Measurements from ENCODE around the gene PPP1R36. TPM values are rescaled to one million over a fixed set of nuclear protein-coding genes. Genes with fewer than 3 reads are reported as not detected.

Gene PPP1R36
- polyA plus RNA-seq, 2 of the 4 experiments (the other 2 are of a cell fraction) = 0.47 to 0.48 TPM

- TF ChIP-seq PHF8 (IDR thresholded peaks at IDR 0.05; ENCODE audit: borderline replicate concordance, low read depth) = no peak
- TF ChIP-seq E2F6 (IDR thresholded peaks at IDR 0.05; ENCODE audit: borderline replicate concordance, low read depth) = no peak
- TF ChIP-seq BCL3 (IDR thresholded peaks at IDR 0.05) = no peak
- no peak for TF ChIP-seq POLR2A (IDR thresholded peaks at IDR 0.05; ENCODE audit: low read length)
- TF ChIP-seq EHMT2 (IDR thresholded peaks at IDR 0.05; ENCODE audit: low read depth) = no peak
- TF ChIP-seq CHD2 (IDR thresholded peaks at IDR 0.05; ENCODE audit: low read length, partially characterized antibody) = no peak
- TF ChIP-seq HMGXB4 (CRISPR knock-in tag; IDR thresholded peaks at IDR 0.05; ENCODE audit: borderline replicate concordance) = no peak
- TF ChIP-seq GATA3 (IDR thresholded peaks at IDR 0.05; ENCODE audit: borderline replicate concordance) = no peak
- no peak for TF ChIP-seq NR3C1 (IDR thresholded peaks at IDR 0.05)
- no peak for TF ChIP-seq ZSCAN20 (CRISPR knock-in tag; IDR thresholded peaks at IDR 0.05)
- TF ChIP-seq MAX (IDR thresholded peaks at IDR 0.05) = no peak
- no peak for TF ChIP-seq RNF2 (IDR thresholded peaks at IDR 0.05; ENCODE audit: borderline replicate concordance, low read depth)
- no peak for TF ChIP-seq EP300 (IDR thresholded peaks at IDR 0.05)
- no peak for TF ChIP-seq SREBF2 (IDR thresholded peaks at IDR 0.05)
- ChIA-PET CTCF (interaction anchor here (0.6 to 1.4 kb wide), 5 partner anchors 12 to 373 kb away, joined by 3 to 5 read pairs (median 3); partner anchors contain the start of gene HSPA2), POLR2A (interaction anchor here (0.8 to 1.4 kb wide), 2 partner anchors 13 to 22 kb away, joined by 4 to 6 read pairs; partner anchors contain the start of genes HSPA2 and ZBTB1)
- H3K4me1 ChIP-seq = peaks cover 39% of the 10 kb centered on the region
- 88% methylated on average over 4 of the region's 4 CpGs for whole genome bisulfite sequencing (ENCODE audit: missing lambda C conversion rate)
- no peak overlapping the region for H3K27ac ChIP-seq
- H3K4me2 ChIP-seq = no peak overlapping the region
- FAIRE-seq (no peak), ATAC-seq (no peak), DNase-seq (ENCODE audit: low read depth in 1 of 2, low spot score in 1 of 2) (no peak)
- no peak overlapping the region for H3K4me3 ChIP-seq
- H3K9me3 ChIP-seq = no peaks in the 10 kb centered on the region
Observed at GRCh38 chr14:64518229-64518628, 31.5 kb upstream of the PPP1R36 start.

GRCh38 chr14:64520699-64521098 is 29.1 kb upstream of the PPP1R36 start:
- Histone ChIP-seq H3K4me3 (no peak overlapping the region), H3K4me2 (peak overlapping the region; percentile 40; the same call in 2 of the 3 replicates), H3K4me1 (peaks cover 38% of the 10 kb centered on the region), H3K27ac (no peak overlapping the region), H3K9me3 (no peaks in the 10 kb centered on the region)
- FAIRE-seq (no peak), DNase-seq (ENCODE audit: low read depth in 1 of 2, low spot score in 1 of 2) (peak in 1 of 2 experiments; percentile 42), ATAC-seq (peak; percentile 45 to 59; a peak in 3 of 6 replicates)
- 73% methylated on average over 4 of the region's 4 CpGs for WGBS (ENCODE audit: missing lambda C conversion rate)
- ChIA-PET CTCF (interaction anchor here (1.2 to 4.9 kb wide), 4 partner anchors 10 to 151 kb away, joined by 3 to 29 read pairs (median 8); partner anchors contain the start of gene HSPA2), POLR2A (interaction anchor here (1.4 kb wide), 1 partner anchor 16 kb away, joined by 4 read pairs; the partner anchor contains the start of gene ZBTB1)
- TF ChIP-seq FOSB (CRISPR knock-in tag; IDR thresholded peaks at IDR 0.05) (no peak), HEYL (CRISPR knock-in tag; IDR thresholded peaks at IDR 0.05) (no peak), RNF2 (IDR thresholded peaks at IDR 0.05; ENCODE audit: borderline replicate concordance, low read depth) (no peak), NPAS2 (CRISPR knock-in tag; IDR thresholded peaks at IDR 0.05; ENCODE audit: borderline replicate concordance) (no peak), ZNF302 (CRISPR knock-in tag; IDR thresholded peaks at IDR 0.05) (no peak), FOSL2 (IDR thresholded peaks at IDR 0.05) (no peak), FOSL2 (CRISPR knock-in tag; IDR thresholded peaks at IDR 0.05) (0 out of 2 replicates have a peak, but pooled peaks have one; percentile 4), CEBPB (IDR thresholded peaks at IDR 0.05) (peak; percentile 39 to 77; a peak in 3 of 4 replicates)

All from A549 (cell line).